Measurements from ENCODE around the gene SLC25A36. TPM values are rescaled to one million over a fixed set of nuclear protein-coding genes. Genes with fewer than 3 reads are reported as not detected.
A peak's percentile ranks its signal among the peaks of the same experiment; 100 is the strongest.

The SLC25A36 gene, protein sequence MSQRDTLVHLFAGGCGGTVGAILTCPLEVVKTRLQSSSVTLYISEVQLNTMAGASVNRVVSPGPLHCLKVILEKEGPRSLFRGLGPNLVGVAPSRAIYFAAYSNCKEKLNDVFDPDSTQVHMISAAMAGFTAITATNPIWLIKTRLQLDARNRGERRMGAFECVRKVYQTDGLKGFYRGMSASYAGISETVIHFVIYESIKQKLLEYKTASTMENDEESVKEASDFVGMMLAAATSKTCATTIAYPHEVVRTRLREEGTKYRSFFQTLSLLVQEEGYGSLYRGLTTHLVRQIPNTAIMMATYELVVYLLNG
- total RNA-seq (2014; rRNA removed; shearing (Covaris generic)), result 37.2 and 86.8 TPM in 2 replicates

DNA sequence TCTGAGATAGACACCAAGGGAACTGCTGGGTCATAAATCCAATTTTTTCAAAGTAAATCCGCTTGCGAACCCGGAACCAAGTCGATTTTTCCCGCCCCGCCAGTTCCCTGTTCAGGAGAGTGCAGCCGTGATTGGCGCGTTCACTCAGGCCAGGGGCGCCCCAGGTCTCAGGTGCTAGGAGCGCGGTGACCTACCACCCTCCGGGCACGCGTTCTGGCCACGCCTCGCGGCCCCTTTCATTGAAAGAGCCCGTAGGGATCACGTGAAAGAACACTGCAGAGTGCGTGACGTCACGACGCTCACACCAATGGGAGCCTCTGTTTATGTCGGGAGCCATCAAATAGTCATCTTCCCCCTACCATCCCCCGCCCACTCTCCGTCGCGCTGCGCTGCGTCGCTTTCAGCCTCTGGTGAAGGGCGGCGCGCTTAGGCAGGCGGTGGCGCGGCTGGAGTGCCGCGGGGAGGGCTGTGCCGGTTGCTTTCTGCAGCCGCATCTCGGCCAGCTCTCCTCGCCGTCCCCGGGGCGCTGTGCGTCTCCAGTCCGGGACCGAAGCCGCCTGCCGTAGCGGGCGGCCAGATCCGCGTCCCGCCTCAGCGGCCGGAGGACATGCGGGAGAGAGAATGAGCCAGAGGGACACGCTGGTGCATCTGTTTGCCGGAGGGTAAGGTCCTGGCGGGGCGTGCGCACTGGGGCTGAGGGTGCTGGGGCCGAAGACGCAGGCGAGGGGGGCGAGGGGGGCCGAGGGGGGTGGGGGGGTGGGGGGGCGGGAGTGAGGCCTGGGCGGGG, at the start of gene SLC25A36:
Gene SLC25A36 (plus strand): TSS at position 403 of the 787 bp plus-strand sequence. CDS start 219 bp downstream, at position 622.
- DNase-seq (ENCODE audit: low spot score), result peak; percentile 98
- in situ Hi-C loops (cut with HindIII; ENCODE audit: low sequenced_read_pairs), result no loop called here

DNA sequence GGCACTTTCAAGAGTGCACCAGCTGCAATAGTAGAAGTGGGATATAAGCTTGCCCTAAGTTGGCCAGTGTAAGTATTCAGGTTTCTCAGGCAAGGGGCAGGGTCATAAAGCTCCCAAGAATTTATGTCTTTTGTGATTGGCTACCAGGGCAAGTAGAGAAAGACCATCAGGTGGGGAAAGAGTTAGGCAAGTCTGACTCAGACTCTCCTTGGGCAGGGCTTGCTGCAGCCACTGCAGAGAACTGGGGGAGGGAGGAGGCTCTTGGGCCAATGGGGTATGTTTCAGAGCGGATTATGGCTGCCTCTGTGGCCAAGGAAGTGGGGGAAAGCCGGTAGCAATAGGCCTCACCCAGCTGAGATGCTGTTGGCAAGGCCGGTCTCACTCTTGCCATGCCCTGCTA, 44.6 kb upstream of the SLC25A36 start:
- no peak for DNase-seq (ENCODE audit: low spot score)
- in situ Hi-C loops (cut with HindIII; ENCODE audit: low sequenced_read_pairs), result no loop called here

DNA sequence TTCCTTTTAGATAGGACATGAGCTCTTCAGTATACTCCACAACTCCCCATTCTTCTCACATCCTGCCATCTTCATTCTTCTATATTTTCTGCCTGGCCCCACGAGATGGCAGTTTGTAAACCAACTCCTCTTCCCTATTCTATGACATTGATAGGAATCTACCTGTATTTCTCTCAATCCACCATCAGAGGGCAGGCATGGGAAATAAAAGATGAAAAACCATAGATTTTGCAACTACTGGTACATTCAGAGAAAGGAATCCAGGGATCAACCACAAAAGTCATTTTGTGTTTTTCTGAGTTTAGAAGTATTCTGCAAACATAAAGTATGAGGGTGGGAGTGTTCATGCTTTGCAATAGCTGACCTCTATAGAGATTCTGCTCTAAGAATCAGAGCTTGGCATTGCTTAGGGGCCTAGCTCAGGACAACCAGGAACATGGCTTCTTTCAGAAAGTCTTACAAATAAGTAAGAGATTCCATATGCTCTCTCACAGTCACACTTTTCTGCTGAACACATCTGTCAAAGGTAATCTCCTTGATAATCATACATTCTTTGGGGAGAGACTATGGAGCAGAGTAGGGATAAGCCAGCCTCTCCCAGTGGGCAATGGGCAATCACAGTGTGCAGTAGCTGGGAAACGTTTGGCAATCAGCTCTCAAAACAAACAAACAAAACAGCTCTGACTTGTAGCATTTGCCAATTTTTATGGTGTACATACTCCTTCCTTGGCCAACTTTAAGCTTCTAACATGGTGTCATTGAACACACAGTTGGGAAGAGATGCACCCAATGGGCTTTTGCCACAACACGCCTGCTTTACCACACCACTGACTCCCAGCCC, 43.1 kb upstream of the SLC25A36 start:
- in situ Hi-C loops (cut with HindIII; ENCODE audit: low sequenced_read_pairs), result no loop called here
- DNase-seq (ENCODE audit: low spot score), result peak; percentile 62

DNA sequence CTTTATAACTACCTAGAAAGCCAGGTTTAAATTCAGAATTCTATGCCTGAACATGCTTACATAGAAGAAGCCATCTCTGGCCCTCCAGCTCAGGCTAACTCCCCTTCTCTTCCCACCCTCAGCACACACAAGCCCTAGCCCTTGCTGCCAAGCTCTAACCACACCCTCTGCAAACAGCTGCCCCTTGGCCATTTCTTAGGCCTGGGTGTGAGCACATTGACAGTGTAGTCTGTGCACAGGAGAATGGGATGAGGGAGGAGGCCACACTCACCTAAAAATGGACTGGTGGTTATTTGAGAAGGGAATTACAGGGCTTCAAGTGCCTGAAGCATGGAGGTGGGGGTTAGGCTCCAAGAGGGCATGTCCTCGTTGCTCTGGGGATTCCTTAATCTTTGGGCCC, 42.3 kb upstream of the SLC25A36 start:
- in situ Hi-C loops (cut with HindIII; ENCODE audit: low sequenced_read_pairs), result no loop called here

DNA sequence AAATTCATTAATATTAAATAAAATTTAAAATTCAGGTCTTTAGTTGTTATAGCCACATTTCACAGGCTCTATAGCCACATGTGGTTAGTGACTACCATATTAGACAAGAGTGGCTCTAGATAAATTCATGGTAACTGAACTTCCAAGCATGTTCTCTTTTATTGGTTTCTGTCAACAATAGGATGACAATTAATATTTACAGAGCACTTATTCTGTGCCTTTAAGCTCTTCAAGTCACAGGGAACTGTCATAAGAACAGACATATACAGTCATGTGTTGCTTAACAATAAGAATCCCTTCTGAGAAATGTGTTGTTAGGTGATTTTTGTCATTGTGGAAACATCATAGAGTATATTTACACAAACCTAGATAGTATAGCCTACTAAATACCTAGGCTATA, 38.8 kb upstream of the SLC25A36 start:
- in situ Hi-C loops (cut with HindIII; ENCODE audit: low sequenced_read_pairs), result no loop called here
- no peak for DNase-seq (ENCODE audit: low spot score)

More for the DNA sequence above, 42.3 kb upstream of the SLC25A36 start:
- DNase-seq (ENCODE audit: low spot score), result no peak

DNA sequence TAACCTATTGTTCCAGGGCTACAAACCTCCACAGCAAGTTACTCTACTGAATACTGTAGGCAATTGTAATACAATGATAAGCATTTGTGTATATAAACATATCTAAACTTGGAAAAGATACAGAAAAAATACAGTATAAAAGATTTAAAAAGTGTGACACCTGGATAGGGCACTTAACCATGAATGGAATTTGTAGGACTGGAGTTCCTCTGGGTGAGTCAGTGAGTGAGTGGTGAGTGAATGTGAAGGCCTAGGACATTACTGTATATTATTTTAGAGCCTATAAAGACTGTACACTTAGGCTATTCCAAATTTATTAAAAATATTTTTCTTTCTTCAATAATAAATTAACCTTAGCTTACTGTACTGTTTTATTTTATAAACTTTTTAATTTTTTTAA, 38.4 kb upstream of the SLC25A36 start:
- in situ Hi-C loops (cut with HindIII; ENCODE audit: low sequenced_read_pairs), result no loop called here
- no peak for DNase-seq (ENCODE audit: low spot score)

DNA sequence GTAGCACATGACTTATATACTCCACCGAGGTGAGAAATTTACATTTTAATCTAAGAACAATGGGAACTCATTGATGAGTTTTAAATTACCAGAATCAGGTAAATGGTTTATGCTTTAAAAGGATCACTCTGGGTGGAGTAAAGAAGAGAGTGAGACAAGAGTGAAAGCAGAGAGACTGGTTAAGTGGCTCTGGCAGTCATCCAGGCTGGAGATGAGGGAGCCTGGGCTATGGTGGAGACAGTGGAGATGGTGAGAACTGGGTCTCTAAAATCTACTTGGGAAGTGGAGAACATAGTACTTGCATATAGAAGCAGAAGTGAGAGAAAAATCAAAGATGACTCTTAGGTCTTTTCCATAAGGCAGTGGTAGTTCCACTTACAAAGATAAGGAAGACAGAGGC, 37.1 kb upstream of the SLC25A36 start:
- in situ Hi-C loops (cut with HindIII; ENCODE audit: low sequenced_read_pairs), result no loop called here
- DNase-seq (ENCODE audit: low spot score), result no peak

DNA sequence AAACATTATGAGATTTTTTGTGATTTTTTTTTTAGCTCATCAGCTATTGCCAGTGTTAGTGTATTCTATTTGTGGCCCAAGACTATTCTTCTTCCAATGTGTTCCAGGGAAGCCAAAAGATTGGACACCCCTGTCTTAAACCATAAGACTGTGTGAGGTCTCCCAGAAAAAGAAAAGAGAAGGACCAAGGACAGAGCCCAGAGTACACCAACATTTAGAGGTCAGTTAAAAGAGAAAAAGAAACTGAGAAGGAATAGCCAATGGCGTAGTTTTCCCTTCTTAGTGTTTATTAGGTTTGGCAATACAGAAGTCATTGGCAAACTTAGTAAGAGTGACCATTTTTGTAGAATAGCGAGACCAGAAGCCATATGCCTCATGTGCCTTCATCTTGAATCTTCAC, 36.1 kb upstream of the SLC25A36 start:
- no peak for DNase-seq (ENCODE audit: low spot score)
- in situ Hi-C loops (cut with HindIII; ENCODE audit: low sequenced_read_pairs), result no loop called here

DNA sequence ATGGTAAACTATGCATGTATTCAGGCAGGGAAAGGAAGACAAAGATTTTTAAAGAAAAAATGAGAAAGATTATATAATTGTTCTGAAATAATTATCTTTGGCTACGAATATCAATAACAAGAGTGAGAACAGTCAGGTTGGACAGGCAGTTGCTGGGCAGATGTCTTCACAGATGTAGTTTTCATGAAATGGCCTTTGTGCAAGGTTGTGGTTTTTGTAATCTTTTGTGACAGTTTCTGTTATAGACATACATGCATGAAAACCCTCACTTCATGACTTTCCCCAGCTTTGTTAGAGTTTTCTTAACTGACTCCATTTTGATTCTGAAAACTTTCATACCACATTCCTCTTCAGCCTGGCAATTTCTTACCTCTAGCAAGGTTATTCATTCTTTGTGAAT, 34.9 kb upstream of the SLC25A36 start:
- DNase-seq (ENCODE audit: low spot score), result no peak
- in situ Hi-C loops (cut with HindIII; ENCODE audit: low sequenced_read_pairs), result no loop called here

DNA sequence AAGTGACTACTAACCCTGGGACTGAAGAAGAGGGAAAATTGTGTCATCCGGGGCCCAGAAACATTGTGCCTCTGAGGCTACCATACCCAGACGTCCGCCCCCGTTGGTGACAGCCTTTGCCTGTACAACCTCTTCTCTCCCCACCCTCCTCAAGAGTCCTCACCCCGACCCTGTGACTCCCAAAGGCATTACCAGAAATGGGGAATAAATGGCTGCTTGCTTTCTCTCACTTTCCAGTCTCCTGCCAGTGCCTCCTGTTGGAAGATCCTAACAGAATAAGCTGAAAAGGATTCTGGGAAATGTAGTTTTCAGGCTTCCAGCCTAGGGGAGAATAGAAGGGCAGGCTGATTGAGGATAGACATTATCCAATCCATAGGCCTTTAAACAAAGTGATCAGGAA, 30.8 kb upstream of the SLC25A36 start:
- in situ Hi-C loops (cut with HindIII; ENCODE audit: low sequenced_read_pairs), result no loop called here

DNA sequence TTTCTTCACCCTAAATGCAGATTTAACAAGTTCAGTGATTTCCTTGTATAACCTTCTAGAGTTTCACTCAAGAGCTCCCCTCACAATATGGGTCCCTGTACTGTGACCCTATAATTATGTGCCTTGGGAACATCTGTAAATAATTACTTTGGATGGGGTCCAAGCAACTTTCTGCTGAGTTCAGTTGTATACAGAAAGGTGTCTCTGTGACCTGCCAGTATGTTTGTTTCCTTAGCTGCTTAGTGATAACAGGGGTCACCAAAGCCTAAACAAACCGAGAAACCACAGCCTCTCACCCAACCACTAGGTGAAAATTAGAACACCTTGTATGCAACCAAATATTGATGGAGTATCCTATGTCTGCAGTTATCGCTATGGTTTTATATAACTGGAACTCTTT, 29.8 kb upstream of the SLC25A36 start:
- in situ Hi-C loops (cut with HindIII; ENCODE audit: low sequenced_read_pairs), result no loop called here
- no peak for DNase-seq (ENCODE audit: low spot score)

More for the DNA sequence above, 30.8 kb upstream of the SLC25A36 start:
- DNase-seq (ENCODE audit: low spot score), result peak; percentile 8

DNA sequence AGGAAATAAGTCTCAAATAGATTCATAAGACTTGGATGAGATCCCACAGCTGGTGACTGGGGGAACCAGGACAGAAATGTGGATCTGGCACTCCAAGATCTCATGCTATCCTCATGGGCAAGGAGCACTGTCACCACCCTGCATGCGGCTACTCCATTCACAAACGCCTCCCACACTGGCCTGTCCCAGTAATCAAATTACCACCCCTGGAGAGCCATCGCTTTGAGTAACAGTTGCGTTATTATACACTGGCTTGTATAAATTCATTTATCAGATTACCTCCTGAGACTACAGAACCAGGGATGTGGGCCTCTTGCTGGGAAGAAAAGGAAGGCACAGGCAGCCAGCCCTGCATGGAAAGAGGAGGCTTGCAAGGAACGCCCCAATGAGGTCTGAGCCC, 27.9 kb upstream of the SLC25A36 start:
- in situ Hi-C loops (cut with HindIII; ENCODE audit: low sequenced_read_pairs), result no loop called here
- DNase-seq (ENCODE audit: low spot score), result no peak

DNA sequence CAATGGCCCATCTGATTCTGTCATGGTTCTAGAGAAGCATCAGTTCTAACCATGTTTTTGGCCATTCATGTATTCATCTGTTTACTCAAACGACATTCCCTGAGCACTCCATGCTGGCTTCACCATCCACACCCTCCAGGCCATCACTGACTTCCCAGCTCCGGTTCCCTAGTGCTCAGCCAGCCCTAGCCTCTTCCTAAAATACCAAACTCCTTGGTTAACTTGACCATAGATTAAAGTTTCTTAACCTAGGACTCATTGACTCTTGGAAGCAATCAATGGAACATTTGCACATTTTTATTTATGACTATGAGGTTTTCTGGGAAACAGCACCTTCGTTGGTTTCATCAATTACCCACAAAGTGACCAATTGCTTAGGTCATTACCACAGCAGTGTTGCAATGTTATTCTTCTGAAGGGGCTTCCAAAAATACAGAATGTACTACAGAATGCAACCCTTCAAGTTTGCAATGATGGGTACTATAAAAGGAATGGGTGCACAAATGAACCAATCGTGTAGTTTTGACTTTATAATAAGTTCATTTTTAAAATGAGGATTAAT, 27.2 kb upstream of the SLC25A36 start:
- in situ Hi-C loops (cut with HindIII; ENCODE audit: low sequenced_read_pairs), result no loop called here

DNA sequence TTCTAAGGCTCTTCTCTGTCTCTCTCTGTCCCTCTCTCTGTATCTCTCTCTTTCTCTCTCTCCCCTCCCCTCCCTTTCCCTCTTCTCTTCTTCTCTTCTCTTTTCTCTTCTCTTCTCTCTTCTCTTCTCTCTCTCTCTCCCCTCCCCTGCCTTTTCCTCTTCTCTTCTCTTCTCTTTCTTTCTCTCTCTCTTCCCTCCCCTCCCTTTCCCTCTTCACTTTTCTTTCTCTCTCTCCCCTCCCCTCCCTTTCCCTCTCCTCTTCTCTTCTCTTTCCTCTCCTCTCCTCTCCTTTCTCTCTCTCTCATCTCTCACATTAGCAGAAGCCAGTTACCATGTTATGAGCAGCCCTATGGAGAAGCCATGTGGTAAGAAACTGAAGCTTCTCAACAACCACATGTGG, 25.0 kb upstream of the SLC25A36 start:
- in situ Hi-C loops (cut with HindIII; ENCODE audit: low sequenced_read_pairs), result no loop called here
- DNase-seq (ENCODE audit: low spot score), result no peak

More for the DNA sequence above, 27.2 kb upstream of the SLC25A36 start:
- no peak for DNase-seq (ENCODE audit: low spot score)

DNA sequence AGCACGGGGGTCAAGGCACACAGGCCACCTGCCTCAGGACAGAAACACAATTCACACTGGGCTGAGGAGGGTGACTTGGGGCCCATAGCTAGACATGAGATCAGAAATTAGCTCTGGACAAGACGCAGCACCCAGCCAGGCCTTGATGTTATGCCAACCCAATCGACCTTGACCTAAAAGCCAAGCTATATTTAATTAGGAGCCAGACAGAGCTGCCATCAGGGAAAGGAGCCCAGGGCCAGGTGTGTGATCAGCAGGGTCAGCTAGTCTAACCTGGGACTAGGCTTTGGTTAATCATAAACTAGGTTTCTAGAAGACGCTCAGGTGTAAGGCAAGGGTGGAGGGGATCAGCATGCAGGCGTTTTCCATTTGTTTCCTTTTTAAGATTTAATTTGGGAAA, 23.9 kb upstream of the SLC25A36 start:
- DNase-seq (ENCODE audit: low spot score), result no peak
- in situ Hi-C loops (cut with HindIII; ENCODE audit: low sequenced_read_pairs), result no loop called here

DNA sequence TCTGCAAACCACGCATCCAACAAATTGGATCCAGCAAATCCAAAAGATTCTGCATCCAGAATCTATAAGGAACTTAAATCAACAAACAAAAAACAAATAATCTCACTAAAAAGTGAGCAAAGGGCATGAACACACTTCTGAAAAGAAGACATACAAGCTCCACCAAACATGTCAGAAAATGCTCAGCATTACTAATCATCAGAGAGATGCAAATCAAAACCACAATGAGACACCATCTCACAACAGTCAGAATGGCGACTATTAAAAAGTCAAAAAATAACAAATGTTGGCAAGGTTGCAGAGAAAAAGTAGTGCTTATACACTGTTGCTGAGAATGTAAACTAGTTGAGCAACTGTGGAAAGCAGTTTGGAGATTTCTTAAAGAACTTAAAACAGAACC, 21.6 kb upstream of the SLC25A36 start:
- in situ Hi-C loops (cut with HindIII; ENCODE audit: low sequenced_read_pairs), result no loop called here
- no peak for DNase-seq (ENCODE audit: low spot score)

DNA sequence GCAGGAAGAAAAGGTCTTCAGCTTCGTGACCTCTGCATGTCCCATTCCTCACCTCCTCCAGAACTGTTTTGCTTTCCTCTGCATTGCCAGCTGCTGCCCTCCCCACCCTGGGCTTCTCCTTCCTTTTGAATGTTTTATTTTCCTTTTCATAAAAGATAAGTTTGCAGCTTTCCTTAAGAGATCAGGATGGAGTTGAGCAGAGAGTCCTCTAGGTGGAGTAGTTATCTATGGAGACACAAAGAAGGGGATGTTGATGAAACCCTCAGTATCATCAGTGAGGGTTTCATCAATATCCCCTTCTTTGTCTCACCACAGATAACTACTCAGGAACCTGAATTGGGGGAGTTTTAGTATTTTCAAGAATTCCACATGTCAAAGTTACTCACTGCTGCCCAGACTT, 19.0 kb upstream of the SLC25A36 start:
- DNase-seq (ENCODE audit: low spot score), result no peak
- in situ Hi-C loops (cut with HindIII; ENCODE audit: low sequenced_read_pairs), result no loop called here

DNA sequence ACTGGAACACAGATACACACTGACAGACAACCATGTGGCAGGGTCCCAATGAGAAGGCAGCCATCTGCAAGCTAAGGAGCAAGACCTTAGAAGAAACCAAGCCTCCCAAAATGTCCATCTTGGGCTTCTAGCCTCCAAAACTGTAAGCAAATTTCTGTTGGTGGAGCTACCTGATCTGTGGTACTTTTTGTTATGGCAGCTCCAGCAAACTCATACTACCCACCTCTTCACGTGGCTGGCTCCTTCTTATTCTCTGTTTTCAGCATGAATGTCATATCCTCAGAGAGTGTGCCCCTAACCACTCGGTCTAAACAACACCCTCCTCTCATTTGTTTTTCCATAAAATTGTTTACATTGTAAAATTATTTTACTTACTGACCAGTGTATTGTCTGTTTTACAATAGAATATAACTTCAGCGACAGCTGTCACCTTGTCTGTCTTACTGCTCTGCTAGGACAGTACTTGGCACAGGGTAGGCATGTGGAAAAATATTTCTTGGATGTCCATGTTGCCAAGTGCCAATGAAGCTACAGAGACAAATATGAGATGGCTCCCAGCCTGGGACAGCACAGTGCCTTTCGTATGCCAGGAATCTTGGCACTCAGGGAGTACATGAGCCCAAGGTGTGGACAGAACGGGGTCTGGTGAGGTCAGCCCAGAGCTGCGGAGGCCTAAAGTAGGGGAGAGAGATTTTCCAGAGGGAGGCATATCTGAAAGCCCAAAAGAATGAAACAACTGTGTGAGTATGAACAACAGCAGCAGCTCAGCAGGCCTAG, 17.4 kb upstream of the SLC25A36 start:
- DNase-seq (ENCODE audit: low spot score), result no peak
- in situ Hi-C loops (cut with HindIII; ENCODE audit: low sequenced_read_pairs), result no loop called here
